ENCODE measurements around the gene PCMTD2.

GRCh38 chr20:64229507-64230061 lies 26.0 kb upstream of the PCMTD2 start:
- TF ChIP-seq CTCF (IDR thresholded peaks at IDR 0.05; ENCODE audit: insufficient read depth, low read length, poor library complexity, severe bottlenecking) (no peak), EZH2phosphoT487 (conservative IDR thresholded peaks at IDR 0.05; ENCODE audit: low read length) (no peak)
